ENCODE data around the gene LACTBL1. TPM values are rescaled to one million over a fixed set of nuclear protein-coding genes. Genes with fewer than 3 reads are reported as not detected.

Gene LACTBL1
- total and polyA plus RNA-seq, 2 of the 8 experiments (the other 6 are each of a cell fraction or from before 2014, with no cell fraction given) = not detected

DNA sequence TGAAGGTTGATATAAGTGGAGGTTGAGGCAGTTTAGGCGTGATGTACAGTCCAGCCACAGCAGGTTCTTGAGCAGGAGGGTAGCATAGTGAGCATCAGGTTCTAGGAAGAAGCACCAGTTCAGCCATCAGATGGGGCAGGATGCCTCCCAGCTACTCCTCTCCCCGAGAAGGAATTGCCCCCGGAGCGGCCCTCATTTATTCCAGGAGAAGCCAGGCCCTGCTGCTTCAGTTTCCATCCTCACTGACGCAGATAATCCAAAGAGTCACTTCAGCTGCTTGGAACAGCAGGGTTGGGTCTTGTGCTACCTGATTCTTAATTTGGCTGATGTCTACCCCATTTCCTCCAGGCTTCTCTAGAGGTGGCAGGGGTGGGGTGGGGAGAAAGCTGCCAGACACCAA, 54.7 kb downstream of the LACTBL1 start:
- no peak overlapping the region for H2BK12ac ChIP-seq (ENCODE audit: low read depth, low read length)
- no peaks in the 10 kb centered on the region for H3K9me3 ChIP-seq (ENCODE audit: insufficient read depth in 2 of 2, low read depth in 1 of 2, low read length in 1 of 2)
- peaks cover 0 to 3% (median 0%) of the 10 kb centered on the region in 4 experiments; a peak in 2 of 7 replicates for H3K4me1 ChIP-seq (replicated peaks in 1 of 4; ENCODE audit: control insufficient read depth in 3 of 4, insufficient read depth in 4 of 4, low read length in 3 of 4)
- H4K8ac ChIP-seq (ENCODE audit: extremely low read depth, insufficient read depth, low read length) = no peak overlapping the region
- H2BK120ac ChIP-seq (replicated peaks; ENCODE audit: low read depth, low read length) = no peak overlapping the region
- no peak overlapping the region for H3K9ac ChIP-seq (replicated peaks in 1 of 4; ENCODE audit: extremely low read depth in 1 of 4, low read depth in 3 of 4, low read length in 3 of 4)
- H4K5ac ChIP-seq (ENCODE audit: insufficient read length, low read depth, low read length) = no peak overlapping the region
- H3K18ac ChIP-seq (ENCODE audit: extremely low read depth, low read length) = no peak overlapping the region
- no peak overlapping the region for H3K4ac ChIP-seq (replicated peaks; ENCODE audit: insufficient read length, low read depth, low read length)
- no peak overlapping the region for H4K91ac ChIP-seq (replicated peaks; ENCODE audit: insufficient read length, low read length)
- DNase-seq (ENCODE audit: low read depth in 1 of 2, low spot score in 2 of 2) (no peak), FAIRE-seq (no peak)
- no peaks in the 10 kb centered on the region for H3K79me1 ChIP-seq (ENCODE audit: low read depth, low read length)
- no peak overlapping the region for H3K4me3 ChIP-seq (ENCODE audit: extremely low read depth in 1 of 4, insufficient read depth in 2 of 4, low read depth in 3 of 4, low read length in 4 of 4)
- H3K27me3 ChIP-seq (replicated peaks in 1 of 4; ENCODE audit: control insufficient read depth in 3 of 4, extremely low read depth in 1 of 4, insufficient read depth in 3 of 4, low read length in 3 of 4) = no peaks in the 10 kb centered on the region
- H3K36me3 ChIP-seq (ENCODE audit: control insufficient read depth in 2 of 4, insufficient read depth in 4 of 4, low read length in 3 of 4) = no peaks in the 10 kb centered on the region
- no peaks in the 10 kb centered on the region for H3K23me2 ChIP-seq (ENCODE audit: low read depth, low read length)
- H2BK15ac ChIP-seq (ENCODE audit: low read length) = no peak overlapping the region
- H3K14ac ChIP-seq (ENCODE audit: insufficient read length) = no peak overlapping the region
- no peak overlapping the region for H3K56ac ChIP-seq (replicated peaks; ENCODE audit: insufficient read length, low read depth, low read length)
- WGBS, 2 experiments (ENCODE audit: extremely low coverage in 1 of 2, insufficient coverage in 1 of 2, insufficient read length in 1 of 2, insufficient replicate concordance in 2 of 2, low coverage in 1 of 2, low lambda C conversion rate in 2 of 2, missing lambda C conversion rate in 1 of 2) = 79% methylated on average over 5 of the region's 5 CpGs; no CpG with 5 or more reads in 1 of the 2 experiments
- H4K20me1 ChIP-seq (replicated peaks in 1 of 2; ENCODE audit: control insufficient read depth in 1 of 2, insufficient read depth in 2 of 2, low read length in 2 of 2) = no peaks in the 10 kb centered on the region
- POLR2A ChIA-PET (ENCODE audit: partially characterized antibody) = no interaction called here
- CTCF ChIA-PET (ENCODE audit: partially characterized antibody) = interaction anchor here (0.6 to 3.1 kb wide), 4 partner anchors 14 to 1335 kb away, joined by 3 to 14 read pairs (median 3); no protein-coding TSS in a partner anchor
- no peak overlapping the region for H2AK5ac ChIP-seq (ENCODE audit: low read depth, low read length)
- H3K4me2 ChIP-seq (ENCODE audit: insufficient read depth in 1 of 2, low read depth in 2 of 2, low read length in 2 of 2) = no peak overlapping the region
- no peak overlapping the region for H3K27ac ChIP-seq (ENCODE audit: low read depth, low read length)
- no peak overlapping the region for H2BK20ac ChIP-seq (ENCODE audit: low read length)
- no peaks in the 10 kb centered on the region for H3K79me2 ChIP-seq (ENCODE audit: control insufficient read depth in 1 of 2, insufficient read depth in 2 of 2, low read length in 2 of 2)
- no peak overlapping the region for H3K23ac ChIP-seq (ENCODE audit: insufficient read length)
- no peak overlapping the region for H2AFZ ChIP-seq (ENCODE audit: low read length)
- H2BK5ac ChIP-seq (ENCODE audit: low read depth, low read length) = no peak overlapping the region
- no peak for TF ChIP-seq KDM1A (IDR thresholded peaks at IDR 0.05; ENCODE audit: borderline replicate concordance, low read length)
- TF ChIP-seq GTF2F1 (IDR thresholded peaks at IDR 0.05; ENCODE audit: borderline replicate concordance, low read depth, low read length) = no peak
- no peak for TF ChIP-seq CREB1 (IDR thresholded peaks at IDR 0.05)
- TF ChIP-seq CHD2 (IDR thresholded peaks at IDR 0.05; ENCODE audit: low read length) = no peak
- TF ChIP-seq CEBPB (IDR thresholded peaks at IDR 0.05; ENCODE audit: low read depth, low read length) = no peak
- TF ChIP-seq SIX5 (IDR thresholded peaks at IDR 0.05; ENCODE audit: low read depth, low read length) = no peak
- TF ChIP-seq, protein P1, sequence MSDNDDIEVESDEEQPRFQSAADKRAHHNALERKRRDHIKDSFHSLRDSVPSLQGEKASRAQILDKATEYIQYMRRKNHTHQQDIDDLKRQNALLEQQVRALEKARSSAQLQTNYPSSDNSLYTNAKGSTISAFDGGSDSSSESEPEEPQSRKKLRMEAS (IDR thresholded peaks at IDR 0.05) = no peak
- no peak for TF ChIP-seq GABPA (IDR thresholded peaks at IDR 0.05; ENCODE audit: borderline replicate concordance, insufficient read depth, low read length)
- TF ChIP-seq RXRA (IDR thresholded peaks at IDR 0.05; ENCODE audit: insufficient read depth, low read depth, low read length) = no peak

Measured in H1 (cell line).